Stimulated activated CD4-positive, alpha-beta T cell treated with anti-CD3 and anti-CD28 coated beads, Interleukin-2, amount 100 ng/mL, for 4 hours (primary cell): Measurements from ENCODE around the gene WRNIP1.

Experiments
- DNase-seq: peaks from one replicate; pipeline ENCODE4 v3.0.0-alpha.2; 2020; ENCODE audit warnings: low read depth

The WRNIP1 gene

GRCh38 chr6:2807342-2808090, 42.3 kb downstream of the WRNIP1 start:
- no peak for DNase-seq

GRCh38 chr6:2809015-2809414, 43.8 kb downstream of the WRNIP1 start:
- DNase-seq = no peak

- no peak for DNase-seq
These were observed 45.0 kb downstream of the WRNIP1 start for GRCh38 chr6:2810092-2810671.

DNA sequence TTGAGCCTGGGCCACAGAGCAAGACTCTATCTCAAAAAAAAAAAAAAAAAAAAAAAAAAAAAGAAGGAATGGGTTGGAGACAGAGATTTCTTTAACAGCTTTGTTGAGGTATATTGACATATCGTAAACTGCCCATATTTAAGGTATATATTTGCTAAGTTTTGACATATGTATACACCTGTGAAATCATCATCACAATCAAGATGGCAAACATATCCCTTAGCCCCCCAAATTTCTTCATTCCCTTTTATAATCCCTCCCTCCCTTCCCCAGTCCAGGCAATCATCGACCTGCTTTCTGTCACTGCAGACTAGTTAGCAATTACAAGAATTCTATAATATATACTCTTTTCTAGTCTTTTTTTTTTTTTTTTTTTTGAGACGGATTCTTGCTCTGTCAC, 47.5 kb downstream of the WRNIP1 start:
- DNase-seq = no peak

DNA sequence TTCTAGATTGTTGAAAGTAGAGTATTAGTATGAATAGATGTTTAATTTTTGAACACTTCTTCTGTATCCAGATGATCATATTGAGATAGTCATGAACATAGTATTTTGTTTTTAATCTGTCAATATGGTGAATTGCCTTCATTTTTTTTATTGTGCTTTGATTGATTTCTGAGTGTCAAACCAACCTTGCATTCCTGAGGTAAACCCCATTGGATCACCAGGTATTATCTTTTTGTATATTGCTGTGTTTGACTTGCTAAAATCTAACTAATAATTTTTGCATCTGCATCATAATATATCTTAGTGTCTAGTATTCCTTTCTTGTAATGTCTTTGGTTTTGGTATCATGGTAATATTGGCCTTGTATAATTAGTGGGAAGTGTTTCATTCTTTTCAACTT, 51.0 kb downstream of the WRNIP1 start:
- no peak for DNase-seq

GRCh38 chr6:2817903-2818443, 52.8 kb downstream of the WRNIP1 start:
- no peak for DNase-seq

- DNase-seq = no peak
These were observed 53.4 kb downstream of the WRNIP1 start for GRCh38 chr6:2818593-2818992.

GRCh38 chr6:2819115-2819514, 53.9 kb downstream of the WRNIP1 start:
- no peak for DNase-seq

DNA sequence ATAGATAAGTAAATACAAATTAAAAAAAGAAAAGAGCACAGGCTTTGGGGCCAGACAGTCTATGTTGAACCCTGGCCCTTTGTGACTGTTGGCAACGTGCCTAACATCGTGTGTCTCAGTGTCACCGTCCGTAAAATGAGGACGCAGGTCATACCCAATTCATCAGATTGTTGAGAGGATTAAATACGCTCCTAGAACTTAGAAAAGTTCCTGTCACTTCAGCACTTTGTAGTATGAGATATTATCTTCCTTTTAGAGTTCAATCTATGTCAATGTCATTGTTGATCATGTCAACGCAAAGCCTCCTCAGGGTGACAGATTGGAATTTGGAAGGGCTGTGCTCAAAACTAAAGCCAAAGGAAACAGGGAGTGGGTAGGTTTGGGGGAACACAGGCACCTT, 54.8 kb downstream of the WRNIP1 start:
- no peak for DNase-seq

- no peak for DNase-seq
These were observed 55.2 kb downstream of the WRNIP1 start for GRCh38 chr6:2820415-2820814.

DNA sequence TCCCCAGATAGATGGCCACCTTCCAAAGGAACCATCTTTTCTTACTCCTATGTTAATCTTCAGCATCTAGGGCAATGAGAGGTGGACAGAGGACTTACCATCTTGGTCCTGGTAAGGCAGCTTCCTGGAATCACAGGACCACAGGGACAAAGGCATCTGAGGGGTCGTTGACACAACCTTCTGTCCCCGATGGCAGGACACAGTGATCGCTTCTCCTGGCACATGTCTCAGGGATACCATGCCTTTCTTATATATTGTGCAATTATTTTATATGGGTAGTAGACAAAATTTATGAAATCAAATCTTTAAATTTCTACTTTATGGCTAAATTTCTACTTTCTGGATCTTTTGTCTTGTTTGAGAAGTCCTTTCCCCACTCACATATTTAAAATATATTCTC, 56.4 kb downstream of the WRNIP1 start:
- no peak for DNase-seq

GRCh38 chr6:2823104-2823850, 58.1 kb downstream of the WRNIP1 start:
- no peak for DNase-seq

DNA sequence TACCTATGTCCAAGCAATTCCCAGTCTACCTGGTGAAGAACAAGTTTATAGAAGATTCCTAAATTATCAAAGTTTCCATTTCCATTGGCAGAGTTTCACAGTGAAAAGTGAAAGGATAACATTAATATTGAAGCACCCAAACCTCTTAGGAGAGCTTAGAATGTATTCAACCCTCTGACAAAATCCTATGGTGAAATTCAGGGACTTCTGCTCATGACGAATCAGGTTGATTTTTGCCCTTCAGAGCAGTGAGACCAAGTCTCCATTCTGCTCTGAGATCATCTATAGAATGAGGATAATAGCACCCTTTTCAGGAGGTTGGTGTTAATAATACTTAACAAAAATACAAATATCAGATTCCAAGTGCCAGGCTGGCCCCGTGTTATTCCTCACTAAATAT, 60.9 kb downstream of the WRNIP1 start:
- no peak for DNase-seq

- no peak for DNase-seq
These were observed 61.9 kb downstream of the WRNIP1 start for GRCh38 chr6:2827142-2827541.

- no peak for DNase-seq
These were observed 63.4 kb downstream of the WRNIP1 start for GRCh38 chr6:2828629-2829028.

- DNase-seq = no peak
These were observed 64.1 kb downstream of the WRNIP1 start for GRCh38 chr6:2829253-2829652.

- no peak for DNase-seq
These were observed 65.0 kb downstream of the WRNIP1 start for GRCh38 chr6:2830183-2830582.

GRCh38 chr6:2831392-2831791, 66.2 kb downstream of the WRNIP1 start:
- DNase-seq = no peak

DNA sequence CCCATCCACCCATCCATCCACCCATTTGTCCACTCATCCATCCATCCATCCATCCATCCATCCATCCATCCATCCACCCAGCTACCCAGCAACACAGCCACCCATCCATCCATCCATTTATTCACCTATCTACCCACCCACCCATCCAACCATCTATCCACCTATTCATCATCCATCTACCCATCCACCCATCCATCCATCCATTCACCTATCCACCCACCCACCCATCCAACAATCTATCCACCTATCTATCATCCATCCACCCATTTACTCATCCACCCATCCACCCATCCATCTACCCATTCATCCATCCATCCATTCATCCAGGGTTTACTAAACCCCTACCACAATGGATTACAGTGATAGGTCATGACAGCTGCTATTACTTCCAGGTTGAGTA, 69.1 kb downstream of the WRNIP1 start:
- no peak for DNase-seq
